H1 (cell line): ENCODE data around the gene FOXN3. TPM values are rescaled to one million over a fixed set of nuclear protein-coding genes. Genes with fewer than 3 reads are reported as not detected.

Source experiments
- polyA plus RNA-seq, 7 experiments: library from polyadenylated mRNA; depleted of rRNA in 3 of 7; stranded (reverse) in 5 of 7; unstranded in 2 of 7; fragments of >200 nt in 5 of 7; fragments of 200-250 nt in 2 of 7; gene quantifications; 1 replicate in 5 of 7; 2 replicates in 1 of 7; 4 replicates in 1 of 7; pipeline versions ENCODE4 v1.2.1 to v1.2.3, GENCODE V29; 2011 to 2013; ENCODE audit warnings: missing spikeins in 2 of 7, mixed read lengths in 2 of 7
- total RNA-seq: library from RNA; stranded (reverse); fragmentation: NEBNext Ultra II Directional; extraction: Animal tissue kit (Norgen Biotek cat#: 25700); gene quantifications from 2 replicates; pipeline ENCODE4 v1.2.1, GENCODE V29; 2021
- TF ChIP-seq, protein P1 (sequence below): fragments of 300-600 bp; sonication (generic); IDR thresholded peaks from 2 replicates; pipeline ENCODE4 v1.7.1; 2012; ENCODE audit warnings: low read length, moderate library complexity, mild to moderate bottlenecking, inconsistent platforms; ENCODE audit not compliant: insufficient replicate concordance

The FOXN3 gene
- total and polyA plus RNA-seq, 2 of the 8 experiments (the other 6 are each of a cell fraction or from before 2014, with no cell fraction given): 52.6 to 178 TPM

DNA sequence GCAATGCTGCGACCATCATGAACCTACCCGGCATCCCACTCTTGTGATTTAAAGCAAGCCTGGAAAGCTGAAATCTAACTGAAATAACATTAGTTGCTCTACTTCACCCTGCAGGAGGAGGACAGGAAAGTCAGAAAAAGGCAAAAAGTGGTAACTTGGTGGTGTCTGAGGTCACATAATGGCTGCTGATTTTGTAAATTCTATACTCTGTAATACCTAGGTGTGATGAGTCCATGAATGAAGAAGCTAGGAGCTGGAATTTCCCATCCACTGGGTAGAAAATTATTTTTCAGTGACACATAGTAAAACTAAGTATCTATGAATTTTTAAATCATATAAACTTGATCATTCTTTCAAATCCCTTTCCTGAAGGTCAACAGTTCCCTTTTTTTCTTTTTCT, 183.8 kb downstream of the FOXN3 start (continued):
- TF ChIP-seq, protein P1, sequence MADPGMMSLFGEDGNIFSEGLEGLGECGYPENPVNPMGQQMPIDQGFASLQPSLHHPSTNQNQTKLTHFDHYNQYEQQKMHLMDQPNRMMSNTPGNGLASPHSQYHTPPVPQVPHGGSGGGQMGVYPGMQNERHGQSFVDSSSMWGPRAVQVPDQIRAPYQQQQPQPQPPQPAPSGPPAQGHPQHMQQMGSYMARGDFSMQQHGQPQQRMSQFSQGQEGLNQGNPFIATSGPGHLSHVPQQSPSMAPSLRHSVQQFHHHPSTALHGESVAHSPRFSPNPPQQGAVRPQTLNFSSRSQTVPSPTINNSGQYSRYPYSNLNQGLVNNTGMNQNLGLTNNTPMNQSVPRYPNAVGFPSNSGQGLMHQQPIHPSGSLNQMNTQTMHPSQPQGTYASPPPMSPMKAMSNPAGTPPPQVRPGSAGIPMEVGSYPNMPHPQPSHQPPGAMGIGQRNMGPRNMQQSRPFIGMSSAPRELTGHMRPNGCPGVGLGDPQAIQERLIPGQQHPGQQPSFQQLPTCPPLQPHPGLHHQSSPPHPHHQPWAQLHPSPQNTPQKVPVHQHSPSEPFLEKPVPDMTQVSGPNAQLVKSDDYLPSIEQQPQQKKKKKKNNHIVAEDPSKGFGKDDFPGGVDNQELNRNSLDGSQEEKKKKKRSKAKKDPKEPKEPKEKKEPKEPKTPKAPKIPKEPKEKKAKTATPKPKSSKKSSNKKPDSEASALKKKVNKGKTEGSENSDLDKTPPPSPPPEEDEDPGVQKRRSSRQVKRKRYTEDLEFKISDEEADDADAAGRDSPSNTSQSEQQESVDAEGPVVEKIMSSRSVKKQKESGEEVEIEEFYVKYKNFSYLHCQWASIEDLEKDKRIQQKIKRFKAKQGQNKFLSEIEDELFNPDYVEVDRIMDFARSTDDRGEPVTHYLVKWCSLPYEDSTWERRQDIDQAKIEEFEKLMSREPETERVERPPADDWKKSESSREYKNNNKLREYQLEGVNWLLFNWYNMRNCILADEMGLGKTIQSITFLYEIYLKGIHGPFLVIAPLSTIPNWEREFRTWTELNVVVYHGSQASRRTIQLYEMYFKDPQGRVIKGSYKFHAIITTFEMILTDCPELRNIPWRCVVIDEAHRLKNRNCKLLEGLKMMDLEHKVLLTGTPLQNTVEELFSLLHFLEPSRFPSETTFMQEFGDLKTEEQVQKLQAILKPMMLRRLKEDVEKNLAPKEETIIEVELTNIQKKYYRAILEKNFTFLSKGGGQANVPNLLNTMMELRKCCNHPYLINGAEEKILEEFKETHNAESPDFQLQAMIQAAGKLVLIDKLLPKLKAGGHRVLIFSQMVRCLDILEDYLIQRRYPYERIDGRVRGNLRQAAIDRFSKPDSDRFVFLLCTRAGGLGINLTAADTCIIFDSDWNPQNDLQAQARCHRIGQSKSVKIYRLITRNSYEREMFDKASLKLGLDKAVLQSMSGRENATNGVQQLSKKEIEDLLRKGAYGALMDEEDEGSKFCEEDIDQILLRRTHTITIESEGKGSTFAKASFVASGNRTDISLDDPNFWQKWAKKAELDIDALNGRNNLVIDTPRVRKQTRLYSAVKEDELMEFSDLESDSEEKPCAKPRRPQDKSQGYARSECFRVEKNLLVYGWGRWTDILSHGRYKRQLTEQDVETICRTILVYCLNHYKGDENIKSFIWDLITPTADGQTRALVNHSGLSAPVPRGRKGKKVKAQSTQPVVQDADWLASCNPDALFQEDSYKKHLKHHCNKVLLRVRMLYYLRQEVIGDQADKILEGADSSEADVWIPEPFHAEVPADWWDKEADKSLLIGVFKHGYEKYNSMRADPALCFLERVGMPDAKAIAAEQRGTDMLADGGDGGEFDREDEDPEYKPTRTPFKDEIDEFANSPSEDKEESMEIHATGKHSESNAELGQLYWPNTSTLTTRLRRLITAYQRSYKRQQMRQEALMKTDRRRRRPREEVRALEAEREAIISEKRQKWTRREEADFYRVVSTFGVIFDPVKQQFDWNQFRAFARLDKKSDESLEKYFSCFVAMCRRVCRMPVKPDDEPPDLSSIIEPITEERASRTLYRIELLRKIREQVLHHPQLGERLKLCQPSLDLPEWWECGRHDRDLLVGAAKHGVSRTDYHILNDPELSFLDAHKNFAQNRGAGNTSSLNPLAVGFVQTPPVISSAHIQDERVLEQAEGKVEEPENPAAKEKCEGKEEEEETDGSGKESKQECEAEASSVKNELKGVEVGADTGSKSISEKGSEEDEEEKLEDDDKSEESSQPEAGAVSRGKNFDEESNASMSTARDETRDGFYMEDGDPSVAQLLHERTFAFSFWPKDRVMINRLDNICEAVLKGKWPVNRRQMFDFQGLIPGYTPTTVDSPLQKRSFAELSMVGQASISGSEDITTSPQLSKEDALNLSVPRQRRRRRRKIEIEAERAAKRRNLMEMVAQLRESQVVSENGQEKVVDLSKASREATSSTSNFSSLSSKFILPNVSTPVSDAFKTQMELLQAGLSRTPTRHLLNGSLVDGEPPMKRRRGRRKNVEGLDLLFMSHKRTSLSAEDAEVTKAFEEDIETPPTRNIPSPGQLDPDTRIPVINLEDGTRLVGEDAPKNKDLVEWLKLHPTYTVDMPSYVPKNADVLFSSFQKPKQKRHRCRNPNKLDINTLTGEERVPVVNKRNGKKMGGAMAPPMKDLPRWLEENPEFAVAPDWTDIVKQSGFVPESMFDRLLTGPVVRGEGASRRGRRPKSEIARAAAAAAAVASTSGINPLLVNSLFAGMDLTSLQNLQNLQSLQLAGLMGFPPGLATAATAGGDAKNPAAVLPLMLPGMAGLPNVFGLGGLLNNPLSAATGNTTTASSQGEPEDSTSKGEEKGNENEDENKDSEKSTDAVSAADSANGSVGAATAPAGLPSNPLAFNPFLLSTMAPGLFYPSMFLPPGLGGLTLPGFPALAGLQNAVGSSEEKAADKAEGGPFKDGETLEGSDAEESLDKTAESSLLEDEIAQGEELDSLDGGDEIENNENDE: no peak
